Fibroblast of villous mesenchyme (primary cell): ENCODE measurements around the gene C19orf73. TPM values are rescaled to one million over a fixed set of nuclear protein-coding genes. Genes with fewer than 3 reads are reported as not detected.

Experiments
- DNase-seq: peaks from one replicate; pipeline ENCODE4 v3.0.0-alpha.2; 2010; ENCODE audit warnings: low read depth
- H3K4me3 ChIP-seq: 2 replicates; pipeline ENCODE4 v1.5.1; 2011; ENCODE audit warnings: low read depth, mild to moderate bottlenecking, low read length
- total RNA-seq: library from RNA; depleted of rRNA; stranded (reverse); fragments of >200 nt; gene quantifications from 2 replicates; pipeline ENCODE4 v1.2.3, GENCODE V29; 2012
- TF ChIP-seq, protein P1 (sequence below): IDR thresholded peaks from 2 replicates; pipeline ENCODE4 v1.5.1; 2012; ENCODE audit warnings: low read depth, mild to moderate bottlenecking, low read length; ENCODE audit not compliant: insufficient read depth

C19orf73 gene
- total RNA-seq, 1 donor = not detected

DNA sequence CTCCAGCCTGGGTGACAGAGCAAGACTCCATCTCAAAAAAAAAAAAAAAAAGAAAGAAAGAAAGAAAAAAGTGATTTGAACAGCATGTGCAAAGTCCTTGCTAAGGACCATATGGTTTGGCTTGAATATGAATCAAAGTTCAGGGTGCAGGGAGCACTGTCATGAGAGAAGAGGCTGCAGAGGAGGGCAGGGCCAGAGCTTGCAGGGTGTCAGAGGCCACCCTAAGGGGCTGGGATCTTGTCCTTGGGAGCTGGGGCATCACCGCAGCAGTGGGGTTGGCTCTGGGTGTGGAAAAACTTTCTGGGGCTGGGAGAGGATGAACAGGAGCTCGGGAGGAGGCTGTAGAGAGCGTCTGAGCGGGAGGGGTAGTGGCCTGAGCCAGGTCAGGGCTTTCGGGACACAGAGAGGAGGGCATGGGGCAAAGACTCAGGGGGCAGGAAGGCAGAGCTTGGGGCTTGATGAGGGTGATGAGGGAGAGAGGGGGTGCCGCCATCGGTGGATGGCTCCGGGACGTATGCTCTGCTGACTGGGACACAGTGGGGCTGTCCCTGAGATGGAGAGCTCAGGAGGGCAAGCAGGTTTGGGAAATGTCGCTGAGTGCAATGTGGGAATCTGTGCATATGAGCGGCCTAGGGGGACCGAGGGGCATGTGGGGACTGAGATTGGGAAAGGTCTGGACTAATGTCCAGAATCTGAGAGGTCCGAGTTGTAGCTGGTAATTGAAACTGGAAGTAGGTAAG is 41.7 kb upstream of the C19orf73 start:
- no peak overlapping the region for H3K4me3 ChIP-seq
- TF ChIP-seq, protein P1, sequence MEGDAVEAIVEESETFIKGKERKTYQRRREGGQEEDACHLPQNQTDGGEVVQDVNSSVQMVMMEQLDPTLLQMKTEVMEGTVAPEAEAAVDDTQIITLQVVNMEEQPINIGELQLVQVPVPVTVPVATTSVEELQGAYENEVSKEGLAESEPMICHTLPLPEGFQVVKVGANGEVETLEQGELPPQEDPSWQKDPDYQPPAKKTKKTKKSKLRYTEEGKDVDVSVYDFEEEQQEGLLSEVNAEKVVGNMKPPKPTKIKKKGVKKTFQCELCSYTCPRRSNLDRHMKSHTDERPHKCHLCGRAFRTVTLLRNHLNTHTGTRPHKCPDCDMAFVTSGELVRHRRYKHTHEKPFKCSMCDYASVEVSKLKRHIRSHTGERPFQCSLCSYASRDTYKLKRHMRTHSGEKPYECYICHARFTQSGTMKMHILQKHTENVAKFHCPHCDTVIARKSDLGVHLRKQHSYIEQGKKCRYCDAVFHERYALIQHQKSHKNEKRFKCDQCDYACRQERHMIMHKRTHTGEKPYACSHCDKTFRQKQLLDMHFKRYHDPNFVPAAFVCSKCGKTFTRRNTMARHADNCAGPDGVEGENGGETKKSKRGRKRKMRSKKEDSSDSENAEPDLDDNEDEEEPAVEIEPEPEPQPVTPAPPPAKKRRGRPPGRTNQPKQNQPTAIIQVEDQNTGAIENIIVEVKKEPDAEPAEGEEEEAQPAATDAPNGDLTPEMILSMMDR = no peak
- no peak for DNase-seq

GRCh38 chr19:49157445-49158224 is 38.7 kb upstream of the C19orf73 start, which contains the start of gene TRPM4:
TSS of gene TRPM4 (plus strand) at chr19:49157792. CDS start at chr19:49157867, 75 bp downstream.
- peak within 1 kb of the TSS; percentile 94 for H3K4me3 ChIP-seq
- TF ChIP-seq, protein P1 = no peak
- DNase-seq = peak; percentile 73

- TF ChIP-seq, protein P1 = no peak
- no peak for DNase-seq
- no peak overlapping the region for H3K4me3 ChIP-seq
These were observed 36.9 kb upstream of the C19orf73 start for GRCh38 chr19:49155820-49156346.

- DNase-seq = no peak
- TF ChIP-seq, protein P1 = no peak
- H3K4me3 ChIP-seq = no peak within 1 kb of the TSS
These were observed 36.3 kb upstream of the C19orf73 start, which contains the start of gene HRC for GRCh38 chr19:49155005-49155819. TSS of gene HRC (minus strand) at chr19:49155396. CDS start at chr19:49155237, 159 bp downstream.

- TF ChIP-seq, protein P1 = no peak
- H3K4me3 ChIP-seq = no peak overlapping the region
- no peak for DNase-seq
These were observed 35.3 kb upstream of the C19orf73 start for GRCh38 chr19:49154279-49154678.

DNA sequence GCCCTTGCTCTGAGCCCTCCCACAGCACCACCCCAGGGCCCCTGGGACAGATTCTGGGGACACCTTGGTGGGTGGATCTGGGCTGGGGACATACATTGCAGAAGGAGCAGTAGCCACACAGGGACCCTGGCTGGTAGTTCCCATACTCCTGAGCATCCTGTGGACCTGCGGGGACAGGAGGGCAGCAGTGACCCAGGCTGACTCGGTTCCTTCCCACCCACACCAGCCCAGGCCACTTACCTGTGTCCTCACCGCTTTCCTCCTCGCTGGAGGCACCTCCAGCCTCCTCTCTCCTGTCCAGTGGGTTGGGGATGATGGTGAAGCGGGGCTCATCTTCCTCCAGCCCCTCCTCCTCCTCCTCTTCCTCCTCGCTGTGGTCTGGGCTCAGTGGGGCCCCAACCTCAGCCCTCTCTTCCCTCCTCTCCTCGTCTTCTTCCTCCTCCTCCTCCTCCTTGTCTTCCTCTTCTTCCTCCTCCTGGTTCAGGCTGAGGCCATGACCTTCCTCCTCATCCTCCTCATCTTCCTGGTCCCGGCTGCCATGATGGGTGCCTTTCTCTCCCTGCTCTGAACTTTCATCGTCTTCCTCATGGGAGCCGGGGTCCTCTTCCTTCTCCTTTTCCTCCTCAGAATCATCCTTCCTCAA is 34.3 kb upstream of the C19orf73 start:
- TF ChIP-seq, protein P1 = no peak
- no peak overlapping the region for H3K4me3 ChIP-seq
- DNase-seq = no peak
